Renal pelvis (tissue), 4 donors: ENCODE data around the gene IDH3A. TPM values are rescaled to one million over a fixed set of nuclear protein-coding genes. Genes with fewer than 3 reads are reported as not detected.

Source experiments
- DNase-seq: peaks from one replicate; pipeline ENCODE4 v3.0.0-alpha.2; 2013
- polyA plus RNA-seq, 3 donors: library from polyadenylated mRNA; unstranded; fragments of 120-200 nt; gene quantifications; one replicate each; pipeline ENCODE4 v1.2.1, GENCODE V29; 2013; ENCODE audit not compliant: insufficient read length in 3 of 3

IDH3A gene
- polyA plus RNA-seq, 3 donors, result 47.6 to 58.1 (median 48.1) TPM

- DNase-seq, result no peak
These were observed 64.8 kb downstream of the IDH3A start for GRCh38 chr15:78213956-78214355.

- no peak for DNase-seq
These were observed 67.3 kb downstream of the IDH3A start for GRCh38 chr15:78216276-78217104.

- no peak for DNase-seq
These were observed 71.6 kb downstream of the IDH3A start for GRCh38 chr15:78220713-78221112.

Other genes starting within 250 kb of the IDH3A start
- 10 to 100 TPM; 25.9 to 30.5 (median 28.0) TPM for gene TBC1D2B, start 71.7 kb upstream of the IDH3A start, polyA plus RNA-seq
- gene SH2D7, start 56.8 kb upstream of the IDH3A start, polyA plus RNA-seq, result 1 to 10 TPM in 1 of 3 donors, under 1 TPM in 2; 0.83 to 1.2 (median 0.93) TPM
- gene CIB2, start 17.9 kb upstream of the IDH3A start, polyA plus RNA-seq, result 10 to 100 TPM; 32.3 to 41.1 (median 40.1) TPM
- gene ACSBG1, start 85.2 kb downstream of the IDH3A start, polyA plus RNA-seq, result 1 to 10 TPM in 2 of 3 donors, under 1 TPM in 1; 0.54 to 2.1 (median 1.3) TPM
- gene DNAJA4, start 115.2 kb downstream of the IDH3A start, polyA plus RNA-seq, result 10 to 100 TPM; 22.4 to 32.2 (median 29.4) TPM
- gene SKIC8, start 150.2 kb downstream of the IDH3A start, polyA plus RNA-seq, result 100 to 1,000 TPM; 101 to 112 (median 103) TPM
- gene CRABP1, start 191.0 kb downstream of the IDH3A start, polyA plus RNA-seq, result 10 to 100 TPM; 44.4 to 58.1 (median 51.0) TPM